Measurements from ENCODE around the gene ZBTB32.

DNA sequence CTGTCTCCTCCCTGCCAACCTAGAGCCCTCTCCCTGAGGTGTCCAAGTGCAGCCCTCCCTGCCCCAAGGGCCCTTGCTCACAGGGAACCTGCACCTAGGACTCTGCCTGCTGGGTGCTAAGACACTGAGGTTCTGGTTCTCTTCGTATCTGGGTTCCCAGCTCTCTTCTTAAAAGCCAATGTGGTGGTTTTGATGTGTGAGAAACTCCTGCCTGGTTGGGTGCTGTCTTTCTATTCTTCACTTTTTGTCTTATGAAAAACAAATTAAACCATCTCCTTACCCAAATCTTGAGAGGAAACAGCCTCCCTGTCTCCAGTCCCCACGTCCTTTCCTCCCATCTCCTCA, 9.1 kb downstream of the ZBTB32 start:
- no peak for TF ChIP-seq POLR2A (IDR thresholded peaks at IDR 0.05)
- TF ChIP-seq, protein P1, sequence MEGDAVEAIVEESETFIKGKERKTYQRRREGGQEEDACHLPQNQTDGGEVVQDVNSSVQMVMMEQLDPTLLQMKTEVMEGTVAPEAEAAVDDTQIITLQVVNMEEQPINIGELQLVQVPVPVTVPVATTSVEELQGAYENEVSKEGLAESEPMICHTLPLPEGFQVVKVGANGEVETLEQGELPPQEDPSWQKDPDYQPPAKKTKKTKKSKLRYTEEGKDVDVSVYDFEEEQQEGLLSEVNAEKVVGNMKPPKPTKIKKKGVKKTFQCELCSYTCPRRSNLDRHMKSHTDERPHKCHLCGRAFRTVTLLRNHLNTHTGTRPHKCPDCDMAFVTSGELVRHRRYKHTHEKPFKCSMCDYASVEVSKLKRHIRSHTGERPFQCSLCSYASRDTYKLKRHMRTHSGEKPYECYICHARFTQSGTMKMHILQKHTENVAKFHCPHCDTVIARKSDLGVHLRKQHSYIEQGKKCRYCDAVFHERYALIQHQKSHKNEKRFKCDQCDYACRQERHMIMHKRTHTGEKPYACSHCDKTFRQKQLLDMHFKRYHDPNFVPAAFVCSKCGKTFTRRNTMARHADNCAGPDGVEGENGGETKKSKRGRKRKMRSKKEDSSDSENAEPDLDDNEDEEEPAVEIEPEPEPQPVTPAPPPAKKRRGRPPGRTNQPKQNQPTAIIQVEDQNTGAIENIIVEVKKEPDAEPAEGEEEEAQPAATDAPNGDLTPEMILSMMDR (IDR thresholded peaks at IDR 0.05) = no peak
